Esophagus squamous epithelium (tissue), 5 donors: ENCODE measurements around the gene TOB1. TPM values are rescaled to one million over a fixed set of nuclear protein-coding genes. Genes with fewer than 3 reads are reported as not detected.

Experiments
- DNase-seq: peaks from one replicate; lab custom pipeline; 2025; lab: John Stamatoyannopoulos, UW
- H3K27ac ChIP-seq, 4 donors: fragments of 200-600 bp; sonication (generic); one replicate each; pipeline ENCODE4 v1.5.1; 2016 to 2019; ENCODE audit warnings: mild to moderate bottlenecking in 1 of 4
- H3K27me3 ChIP-seq, 4 donors: fragments of 200-600 bp; sonication (generic); 1 replicate in 3 of 4; 2 replicates in 1 of 4; pipeline versions ENCODE4 v1.5.1 to v1.6.0; 2017 to 2021; ENCODE audit warnings: antibody characterized with exemption in 1 of 4
- H3K36me3 ChIP-seq, 3 donors: fragments of 200-600 bp; sonication (generic); one replicate each; pipeline ENCODE4 v1.5.1; 2016 to 2019
- H3K4me1 ChIP-seq, 3 donors: fragments of 200-600 bp; sonication (generic); one replicate each; pipeline ENCODE4 v1.5.1; 2017 to 2019
- H3K4me3 ChIP-seq, 4 donors: fragments of 200-600 bp; sonication (generic); 1 replicate in 3 of 4; 2 replicates in 1 of 4; pipeline ENCODE4 v1.5.1; 2016 to 2019; ENCODE audit warnings: mild to moderate bottlenecking in 2 of 4, moderate library complexity in 1 of 4
- H3K9me3 ChIP-seq, 3 donors: fragments of 200-600 bp; sonication (generic); one replicate each; pipeline ENCODE4 v1.5.1; 2016 to 2019
- CTCF ChIP-seq, 6 experiments: fragments of 450-650 bp in 4 of 6; fragments of 200-600 bp in 2 of 6; sonication (generic) in 2 of 6; IDR thresholded peaks; one replicate each; pipeline ENCODE4 v1.5.1; 2016 to 2019; ENCODE audit warnings: antibody characterized with exemption in 6 of 6, mild to moderate bottlenecking in 4 of 6, moderate library complexity in 4 of 6
- POLR2A ChIP-seq, 4 donors: fragments of 450-650 bp; IDR thresholded peaks; one replicate each; pipeline ENCODE4 v1.6.1; 2017; ENCODE audit warnings: antibody characterized with exemption in 4 of 4, mild to moderate bottlenecking in 4 of 4, moderate library complexity in 3 of 4
- WGBS, 2 donors: methylation state at CpG; one replicate each; pipeline ENCODE4 v1.1.5; 2018; 5-methylcytosine and 5-hydroxymethylcytosine counted together
- intact Hi-C: fragments of 100-400 bp; cut with DNase I; formaldehyde crosslinking; loops from one replicate; pipeline ENCODE4 v1.15.0; 2022
- total RNA-seq, 4 donors: library from RNA; depleted of rRNA; stranded (reverse); fragments of >200 nt; gene quantifications; one replicate each; pipeline ENCODE4 v1.1.0, GENCODE V29; 2016
- donor health status: DM: yes; HTN: yes; CAD: no.

The TOB1 gene
- total RNA-seq, 4 donors from 2014 or later: 21.5 to 35.9 (median 31.1) TPM

- WGBS, 2 donors: 44 to 61% methylated on average over 19 of the region's 28 CpGs
- peak overlapping the region; percentile 55 to 74 (median 70) for H3K27ac ChIP-seq
Observed at GRCh38 chr17:50893183-50893993, 27.2 kb upstream of the TOB1 start.

GRCh38 chr17:50892101-50892776 is 26.1 kb upstream of the TOB1 start:
- H3K36me3 ChIP-seq: no peaks in the 10 kb centered on the region
- H3K27me3 ChIP-seq: no peaks in the 10 kb centered on the region
- H3K4me1 ChIP-seq: peaks cover 3 to 43% (median 11%) of the 10 kb centered on the region in 3 donors
- intact Hi-C loops: no loop called here
- 69 to 80% methylated on average over 8 to 9 of the region's 10 CpGs for WGBS, 2 donors
- DNase-seq: no peak
- no peak for TF ChIP-seq CTCF (IDR thresholded peaks at IDR 0.05)
- TF ChIP-seq POLR2A (IDR thresholded peaks at IDR 0.05): no peak
- H3K4me3 ChIP-seq: no peak overlapping the region
- no peak overlapping the region for H3K27ac ChIP-seq
- H3K9me3 ChIP-seq: no peaks in the 10 kb centered on the region

More at GRCh38 chr17:50893183-50893993, 27.2 kb upstream of the TOB1 start:
- intact Hi-C loops: no loop called here
- Histone ChIP-seq H3K4me3 (peak overlapping the region in 1 of 4 donors; percentile 34), H3K9me3 (no peaks in the 10 kb centered on the region), H3K36me3 (no peaks in the 10 kb centered on the region), H3K4me1 (peaks cover 3 to 43% (median 11%) of the 10 kb centered on the region in 3 donors), H3K27me3 (no peaks in the 10 kb centered on the region)
- no peak for DNase-seq
- TF ChIP-seq POLR2A (IDR thresholded peaks at IDR 0.05): no peak
- no peak for TF ChIP-seq CTCF (IDR thresholded peaks at IDR 0.05)

GRCh38 chr17:50891577-50891989 is 25.4 kb upstream of the TOB1 start:
- Histone ChIP-seq H3K4me1 (peaks cover 3 to 43% (median 11%) of the 10 kb centered on the region in 3 donors), H3K36me3 (no peaks in the 10 kb centered on the region), H3K4me3 (no peak overlapping the region), H3K9me3 (no peaks in the 10 kb centered on the region), H3K27me3 (no peaks in the 10 kb centered on the region), H3K27ac (peak overlapping the region in 1 of 4 donors; percentile 7)
- no peak for TF ChIP-seq CTCF (IDR thresholded peaks at IDR 0.05)
- TF ChIP-seq POLR2A (IDR thresholded peaks at IDR 0.05): no peak
- no peak for DNase-seq
- intact Hi-C loops: no loop called here
- 90 to 96% methylated on average over 3 to 4 of the region's 4 CpGs for WGBS, 2 donors

- no peaks in the 10 kb centered on the region for H3K36me3 ChIP-seq
- 37 to 52% methylated on average over 10 to 12 of the region's 12 CpGs for WGBS, 2 donors
Observed at GRCh38 chr17:50890675-50891516, 24.7 kb upstream of the TOB1 start.

More at GRCh38 chr17:50890675-50891516, 24.7 kb upstream of the TOB1 start:
- TF ChIP-seq POLR2A (IDR thresholded peaks at IDR 0.05) (no peak), CTCF (IDR thresholded peaks at IDR 0.05) (no peak)
- no peak overlapping the region for H3K4me3 ChIP-seq
- no peak for DNase-seq
- intact Hi-C loops: no loop called here
- H3K4me1 ChIP-seq: peaks cover 3 to 43% (median 11%) of the 10 kb centered on the region in 3 donors
- peak overlapping the region in 1 of 4 donors; percentile 7 for H3K27ac ChIP-seq
- no peaks in the 10 kb centered on the region for H3K9me3 ChIP-seq
- H3K27me3 ChIP-seq: no peaks in the 10 kb centered on the region
